ENCODE measurements around the gene PPP1CA. TPM values are rescaled to one million over a fixed set of nuclear protein-coding genes. Genes with fewer than 3 reads are reported as not detected.
A peak's percentile ranks its signal among the peaks of the same experiment; 100 is the strongest.

Gene PPP1CA
- polyA plus RNA-seq, 2 of the 4 experiments (the other 2 are of a cell fraction): 174 to 208 TPM

- DNase-seq (ENCODE audit: low read depth in 1 of 2, low spot score in 1 of 2): peak; percentile 86 to 89
- WGBS (ENCODE audit: missing lambda C conversion rate): 9% methylated on average over 16 of the region's 23 CpGs
- ATAC-seq: peak; percentile 17 to 60; a peak in 5 of 6 replicates
- no peak for FAIRE-seq
- H3K9me3 ChIP-seq: no peaks in the 10 kb centered on the region
- H3K4me1 ChIP-seq: peaks cover 88% of the 10 kb centered on the region
- peak overlapping the region; percentile 95 to 100 for H3K27ac ChIP-seq
- peak overlapping the region; percentile 95 for H3K4me2 ChIP-seq
- ChIA-PET CTCF (interaction anchor here (1.2 to 46.2 kb wide), 9 partner anchors 2 to 298 kb away, joined by 3 to 1913 read pairs (median 81); partner anchors contain the start of genes CLCF1, POLD4, PPP1CA and RAD9A), POLR2A (interaction anchor here (1.0 to 7.7 kb wide), 6 partner anchors 9 to 91 kb away, joined by 3 to 129 read pairs (median 7); partner anchors contain the start of genes POLD4 and RAD9A)
- no peak overlapping the region for H3K4me3 ChIP-seq
- TF ChIP-seq CBX8 (IDR thresholded peaks at IDR 0.05) (no peak), EHF (CRISPR knock-in tag; IDR thresholded peaks at IDR 0.05) (peak; percentile 92), HEYL (CRISPR knock-in tag; IDR thresholded peaks at IDR 0.05) (0 out of 2 replicates have a peak, but pooled peaks have one; percentile 28), NR3C1 (IDR thresholded peaks at IDR 0.05) (no peak), RAD21 (conservative IDR thresholded peaks at IDR 0.05 in 1 of 2, IDR thresholded peaks at IDR 0.05 in 1 of 2) (peak in 1 of 2 experiments; percentile 31; a peak in 3 of 5 replicates), RARB (CRISPR knock-in tag; IDR thresholded peaks at IDR 0.05) (peak; percentile 43; the same call in 1 of the 2 replicates), ZSCAN20 (CRISPR knock-in tag; IDR thresholded peaks at IDR 0.05) (no peak; the same call in 1 of the 2 replicates), TFCP2L1 (CRISPR knock-in tag; IDR thresholded peaks at IDR 0.05) (0 out of 2 replicates have a peak, but pooled peaks have one; percentile 4), HMGXB4 (CRISPR knock-in tag; IDR thresholded peaks at IDR 0.05; ENCODE audit: borderline replicate concordance) (no peak), FOSB (CRISPR knock-in tag; IDR thresholded peaks at IDR 0.05) (peak; percentile 42; the same call in 1 of the 2 replicates), GATA3 (IDR thresholded peaks at IDR 0.05; ENCODE audit: borderline replicate concordance) (peak; percentile 86), SREBF2 (IDR thresholded peaks at IDR 0.05) (no peak), BHLHE40 (IDR thresholded peaks at IDR 0.05; ENCODE audit: low read depth, low read length) (no peak), ATOH8 (CRISPR knock-in tag; IDR thresholded peaks at IDR 0.05; ENCODE audit: low read depth) (peak; percentile 75), RFX5 (IDR thresholded peaks at IDR 0.05) (no peak), RNF2 (IDR thresholded peaks at IDR 0.05; ENCODE audit: borderline replicate concordance, low read depth) (no peak), CTCF (IDR thresholded peaks at IDR 0.05) (no peak), HOXA7 (CRISPR knock-in tag; IDR thresholded peaks at IDR 0.05) (peak; percentile 85), MAX (IDR thresholded peaks at IDR 0.05) (peak; percentile 61; the same call in 1 of the 2 replicates), ZNF302 (CRISPR knock-in tag; IDR thresholded peaks at IDR 0.05) (peak; percentile 55; the same call in 1 of the 2 replicates), JUN (IDR thresholded peaks at IDR 0.05) (peak; percentile 71 to 75), FOSL2 (IDR thresholded peaks at IDR 0.05) (0 out of 2 replicates have a peak, but pooled peaks have one; percentile 41), FOSL2 (CRISPR knock-in tag; IDR thresholded peaks at IDR 0.05) (peak; percentile 87), E2F6 (IDR thresholded peaks at IDR 0.05; ENCODE audit: borderline replicate concordance, low read depth) (peak; percentile 36; the same call in 1 of the 2 replicates), KDM1A (IDR thresholded peaks at IDR 0.05; ENCODE audit: low read depth) (no peak), KDM5A (IDR thresholded peaks at IDR 0.05) (no peak), NPAS2 (CRISPR knock-in tag; IDR thresholded peaks at IDR 0.05; ENCODE audit: borderline replicate concordance) (no peak; the same call in 1 of the 2 replicates), PHF8 (IDR thresholded peaks at IDR 0.05; ENCODE audit: borderline replicate concordance, low read depth) (no peak), POLR2A (IDR thresholded peaks at IDR 0.05; ENCODE audit: low read length) (peak; percentile 36), REST (IDR thresholded peaks at IDR 0.05) (no peak)
Observed at GRCh38 chr11:67379061-67380058, 22.3 kb downstream of the PPP1CA start.
